Measurements from ENCODE around the gene PHACTR1. TPM values are rescaled to one million over a fixed set of nuclear protein-coding genes. Genes with fewer than 3 reads are reported as not detected.

PHACTR1 gene
- total RNA-seq, 2 donors from 2014 or later: 2.8 to 6.3 TPM

GRCh38 chr6:13079096-13079723 lies 362.6 kb downstream of the PHACTR1 start:
- Mint-ChIP-seq H3K4me1 (peaks cover 26% of the 10 kb centered on the region), H3K9me3 (peaks cover 4% of the 10 kb centered on the region), H3K36me3 (ENCODE audit: low read depth) (no peaks in the 10 kb centered on the region), H3K4me3 (no peak overlapping the region), H3K27ac (no peak overlapping the region), H3K27me3 (ENCODE audit: insufficient read depth) (peaks cover 55% of the 10 kb centered on the region)
- peaks cover 14% of the 10 kb centered on the region for H3K4me1 ChIP-seq (ENCODE audit: control insufficient read depth, insufficient read depth, low read length)
- H3K9me3 ChIP-seq (ENCODE audit: control insufficient read depth, low read length): no peaks in the 10 kb centered on the region
- H3K27me3 ChIP-seq (ENCODE audit: control insufficient read depth, insufficient read depth, low read length, poor library complexity, severe bottlenecking): peaks cover 8% of the 10 kb centered on the region
- no peak overlapping the region for H3K27ac ChIP-seq (ENCODE audit: low read depth, low read length)
- no peak for TF ChIP-seq CTCF (conservative IDR thresholded peaks at IDR 0.05)
- no peak for DNase-seq
- no peaks in the 10 kb centered on the region for H3K36me3 ChIP-seq (ENCODE audit: control insufficient read depth, insufficient read depth, low read length)
- no peak overlapping the region for H3K4me3 ChIP-seq (ENCODE audit: low read length)
- WGBS, 2 experiments (ENCODE audit: insufficient coverage in 1 of 2, insufficient read length in 1 of 2): 94 to 96% methylated on average over 6 of the region's 6 CpGs
- no peak overlapping the region for H3K9ac ChIP-seq (ENCODE audit: extremely low read depth, low read length, poor library complexity, severe bottlenecking)

- Mint-ChIP-seq H3K27ac (no peak overlapping the region), H3K36me3 (ENCODE audit: low read depth) (no peaks in the 10 kb centered on the region), H3K9me3 (peaks cover 4% of the 10 kb centered on the region), H3K27me3 (ENCODE audit: insufficient read depth) (peaks cover 41% of the 10 kb centered on the region), H3K4me3 (no peak overlapping the region), H3K4me1 (peaks cover 24% of the 10 kb centered on the region)
- H3K27me3 ChIP-seq (ENCODE audit: control insufficient read depth, insufficient read depth, low read length, poor library complexity, severe bottlenecking): no peaks in the 10 kb centered on the region
- no peak overlapping the region for H3K27ac ChIP-seq (ENCODE audit: low read depth, low read length)
- H3K9ac ChIP-seq (ENCODE audit: extremely low read depth, low read length, poor library complexity, severe bottlenecking): no peak overlapping the region
- 97 to 100% methylated on average over 1 to 5 of the region's 5 CpGs for WGBS, 2 experiments (ENCODE audit: insufficient coverage in 1 of 2, insufficient read length in 1 of 2)
- TF ChIP-seq CTCF (conservative IDR thresholded peaks at IDR 0.05): no peak
- no peaks in the 10 kb centered on the region for H3K36me3 ChIP-seq (ENCODE audit: control insufficient read depth, insufficient read depth, low read length)
- peaks cover 14% of the 10 kb centered on the region for H3K4me1 ChIP-seq (ENCODE audit: control insufficient read depth, insufficient read depth, low read length)
- H3K4me3 ChIP-seq (ENCODE audit: low read length): no peak overlapping the region
- DNase-seq: no peak
- no peaks in the 10 kb centered on the region for H3K9me3 ChIP-seq (ENCODE audit: control insufficient read depth, low read length)
These were observed 364.1 kb downstream of the PHACTR1 start for GRCh38 chr6:13080462-13081188.

- Histone ChIP-seq H3K9ac (ENCODE audit: extremely low read depth, low read length, poor library complexity, severe bottlenecking) (no peak overlapping the region), H3K4me1 (ENCODE audit: control insufficient read depth, insufficient read depth, low read length) (peaks cover 11% of the 10 kb centered on the region), H3K9me3 (ENCODE audit: control insufficient read depth, low read length) (no peaks in the 10 kb centered on the region), H3K27ac (ENCODE audit: low read depth, low read length) (no peak overlapping the region), H3K27me3 (ENCODE audit: control insufficient read depth, insufficient read depth, low read length, poor library complexity, severe bottlenecking) (no peaks in the 10 kb centered on the region), H3K4me3 (ENCODE audit: low read length) (no peak overlapping the region), H3K36me3 (ENCODE audit: control insufficient read depth, insufficient read depth, low read length) (no peaks in the 10 kb centered on the region)
- peaks cover 20% of the 10 kb centered on the region for H3K4me1 Mint-ChIP-seq
- TF ChIP-seq CTCF (conservative IDR thresholded peaks at IDR 0.05): no peak
- no peak overlapping the region for H3K4me3 Mint-ChIP-seq
- no peaks in the 10 kb centered on the region for H3K36me3 Mint-ChIP-seq (ENCODE audit: low read depth)
- DNase-seq: no peak
- H3K27me3 Mint-ChIP-seq (ENCODE audit: insufficient read depth): peaks cover 37% of the 10 kb centered on the region
- WGBS, 2 experiments (ENCODE audit: insufficient coverage in 1 of 2, insufficient read length in 1 of 2): 96 to 99% methylated on average over 3 to 4 of the region's 4 CpGs
- H3K9me3 Mint-ChIP-seq: peaks cover 4% of the 10 kb centered on the region
- H3K27ac Mint-ChIP-seq: no peak overlapping the region
These were observed 364.6 kb downstream of the PHACTR1 start for GRCh38 chr6:13081189-13081563.
